G401.6 (cell line): ENCODE measurements around the gene ELK3.

ENCODE experiments used
- FAIRE-seq: peaks from 2 replicates; lab custom pipeline; 2012; peaks lifted over from hg19 to GRCh38; lab: Jason Lieb, UNC

Gene ELK3

DNA sequence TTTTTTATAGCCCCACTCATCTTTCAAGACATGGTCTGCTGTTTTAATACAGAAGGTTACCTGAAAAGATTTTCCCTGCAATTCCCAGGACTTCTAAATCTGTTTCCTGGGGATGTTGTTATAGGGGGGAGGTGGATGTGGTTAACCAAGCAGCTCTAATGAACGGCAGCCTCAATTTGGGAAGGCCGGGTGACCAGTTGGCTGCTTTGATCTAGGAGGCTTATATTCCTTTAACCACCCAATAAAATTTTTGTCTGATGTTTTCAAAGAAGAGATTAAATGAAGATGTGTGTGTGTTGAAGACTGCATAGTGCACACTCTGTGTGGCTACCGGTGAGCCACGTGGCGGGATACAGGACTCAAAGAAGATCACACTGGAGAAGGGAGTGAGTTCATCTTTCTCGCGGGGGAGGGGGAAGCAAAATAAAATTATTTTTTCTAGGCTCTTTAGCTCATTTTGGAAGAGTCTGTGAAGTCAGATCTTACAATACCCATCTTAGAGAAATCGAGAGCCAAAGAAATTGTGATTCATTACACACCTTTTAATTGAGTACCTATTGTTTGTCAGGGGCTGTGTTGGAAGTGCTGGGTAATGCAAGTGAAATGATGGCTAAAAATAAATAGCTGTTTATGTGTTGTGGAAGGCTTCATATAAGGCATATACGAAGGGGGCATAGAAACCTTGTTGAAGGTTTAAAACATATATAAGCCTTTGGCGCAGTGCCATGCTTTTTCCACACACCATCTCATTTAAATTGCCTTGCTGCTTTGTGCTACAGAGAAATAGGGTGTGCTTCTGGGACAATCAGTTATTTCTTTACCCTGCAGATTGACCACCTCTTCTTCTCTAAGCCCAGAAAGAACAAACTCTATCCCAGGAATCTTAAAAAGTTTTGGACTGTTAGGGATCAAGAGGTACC is 18.5 kb downstream of the ELK3 start:
- no peak for FAIRE-seq

DNA sequence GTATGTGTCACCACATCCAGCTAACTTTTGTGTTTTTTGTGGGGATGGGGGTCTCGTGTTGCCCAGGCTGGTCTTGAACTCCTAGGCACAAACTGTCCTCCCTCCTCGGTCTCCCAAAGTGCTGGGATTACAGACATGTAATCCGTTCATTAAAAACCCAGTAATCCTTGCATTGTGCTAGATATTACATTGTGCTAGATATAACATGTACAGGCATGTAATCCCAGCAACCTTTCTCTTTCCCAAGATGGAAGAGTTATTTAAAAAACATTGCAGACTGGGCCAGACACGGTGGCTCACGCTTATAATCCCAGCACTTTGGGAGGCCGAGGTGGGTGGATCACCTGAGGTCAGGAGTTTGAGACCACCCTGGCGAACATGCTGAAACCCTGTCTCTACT is 19.7 kb downstream of the ELK3 start:
- FAIRE-seq = no peak

DNA sequence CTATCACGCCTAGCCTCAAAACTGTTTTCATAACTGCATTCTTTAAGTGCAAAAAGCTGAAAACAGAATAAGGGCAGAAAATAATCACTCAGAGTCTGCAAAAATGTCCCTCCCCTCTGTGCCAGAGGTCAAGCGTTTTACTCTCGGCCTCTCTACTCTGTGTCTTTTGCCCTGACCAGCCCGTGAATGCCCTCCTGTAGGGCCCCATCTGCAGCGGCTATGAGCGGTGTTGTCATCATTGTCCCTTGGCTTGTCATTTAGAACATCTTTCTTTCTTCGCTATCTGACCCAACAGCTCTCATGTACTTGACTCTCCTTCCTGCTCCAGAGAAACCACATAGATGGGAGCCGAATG is 21.7 kb downstream of the ELK3 start:
- FAIRE-seq = no peak

DNA sequence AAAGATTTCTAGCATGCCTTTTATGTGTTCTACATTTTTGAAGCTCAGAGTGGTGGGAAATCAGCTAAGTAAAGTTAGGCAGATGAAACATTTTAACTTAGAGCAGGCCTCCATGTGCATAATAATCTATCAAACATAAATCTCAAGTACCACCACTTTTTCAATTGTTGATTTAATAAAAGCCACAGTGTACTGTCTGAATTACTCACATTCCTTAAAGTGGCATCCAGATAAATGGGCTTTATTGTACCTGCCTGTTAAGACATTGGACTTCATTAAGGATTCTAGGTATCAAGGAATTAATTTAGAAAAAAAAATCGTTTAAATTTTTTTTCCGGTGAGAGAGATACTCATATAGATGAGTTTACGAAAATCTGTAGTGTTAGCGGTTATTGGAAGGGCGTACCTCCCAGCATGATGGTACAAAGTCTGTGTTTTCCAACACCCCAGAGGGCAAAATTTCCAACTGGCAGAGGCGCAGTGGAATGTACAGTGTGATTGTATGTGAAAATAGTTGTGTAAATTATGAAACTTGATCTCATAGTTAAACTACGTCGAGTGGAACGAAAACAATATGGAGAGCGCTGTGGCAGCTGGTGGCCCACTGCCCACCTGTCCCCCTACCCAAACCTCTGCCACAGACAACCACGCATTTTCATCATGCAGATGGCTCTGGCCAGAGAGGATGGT is 25.0 kb downstream of the ELK3 start:
- no peak for FAIRE-seq

DNA sequence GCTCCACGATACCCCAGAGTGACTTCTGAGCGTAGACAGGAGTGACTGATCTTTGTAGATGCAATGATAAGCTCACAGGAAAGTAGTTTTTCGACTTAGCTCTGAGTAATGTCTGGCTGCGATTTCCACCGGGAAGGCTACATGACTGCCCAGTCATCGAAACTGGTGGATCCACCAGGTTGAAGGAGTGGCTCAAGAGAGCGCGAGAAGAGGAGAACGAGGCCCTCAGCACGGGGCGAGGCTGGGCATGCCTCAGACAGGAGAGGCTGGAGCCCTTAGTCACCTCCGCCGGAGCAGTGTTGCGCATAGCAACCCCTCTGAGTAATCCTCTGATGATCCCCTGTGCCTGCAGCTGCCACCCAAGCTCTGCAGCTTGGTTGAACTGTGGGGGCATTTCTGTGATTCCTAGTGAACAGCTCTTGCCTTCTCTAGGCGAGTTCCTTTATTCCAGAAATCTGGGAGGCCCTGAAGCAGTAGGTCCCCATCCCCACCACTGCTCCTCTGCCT is 25.6 kb downstream of the ELK3 start:
- no peak for FAIRE-seq

DNA sequence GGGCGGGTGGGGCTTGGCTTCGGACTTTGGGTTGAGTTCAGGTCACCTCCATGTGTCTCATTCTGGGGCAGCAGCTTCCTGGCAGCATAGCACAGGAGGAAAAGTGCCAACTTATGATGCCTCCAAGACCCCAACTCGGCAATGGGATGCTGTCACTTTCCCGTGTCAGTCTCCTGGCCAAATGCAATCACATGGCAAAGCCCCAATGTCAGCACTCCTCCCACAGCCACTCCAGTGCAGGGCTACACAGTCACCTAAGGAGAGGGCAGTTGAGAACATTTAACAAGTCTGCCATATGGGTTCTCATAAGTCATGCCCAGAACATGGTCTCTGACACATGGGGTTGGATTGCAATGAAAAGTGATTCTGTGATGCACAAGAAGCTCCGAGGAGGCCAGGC is 26.7 kb downstream of the ELK3 start:
- FAIRE-seq = no peak

DNA sequence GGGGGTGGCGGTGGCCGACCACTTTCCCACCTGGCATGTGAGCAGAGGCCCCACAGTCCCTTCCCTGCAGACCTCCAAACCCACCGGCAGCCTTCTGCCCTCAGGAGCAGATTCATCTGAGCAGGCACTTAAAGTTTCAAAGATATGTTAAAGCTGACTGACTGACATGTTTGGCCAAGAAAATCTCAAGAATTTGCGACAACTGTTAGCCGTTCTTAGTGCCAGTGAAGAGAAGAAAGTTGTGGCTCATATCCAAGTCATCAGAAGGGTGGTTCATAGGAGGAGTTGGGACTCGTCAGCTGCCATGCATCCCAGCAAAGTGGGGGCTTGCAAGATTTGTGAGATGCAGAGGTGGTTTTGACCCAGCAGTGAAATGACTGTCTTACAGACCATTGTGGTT is 27.2 kb downstream of the ELK3 start:
- FAIRE-seq = no peak

DNA sequence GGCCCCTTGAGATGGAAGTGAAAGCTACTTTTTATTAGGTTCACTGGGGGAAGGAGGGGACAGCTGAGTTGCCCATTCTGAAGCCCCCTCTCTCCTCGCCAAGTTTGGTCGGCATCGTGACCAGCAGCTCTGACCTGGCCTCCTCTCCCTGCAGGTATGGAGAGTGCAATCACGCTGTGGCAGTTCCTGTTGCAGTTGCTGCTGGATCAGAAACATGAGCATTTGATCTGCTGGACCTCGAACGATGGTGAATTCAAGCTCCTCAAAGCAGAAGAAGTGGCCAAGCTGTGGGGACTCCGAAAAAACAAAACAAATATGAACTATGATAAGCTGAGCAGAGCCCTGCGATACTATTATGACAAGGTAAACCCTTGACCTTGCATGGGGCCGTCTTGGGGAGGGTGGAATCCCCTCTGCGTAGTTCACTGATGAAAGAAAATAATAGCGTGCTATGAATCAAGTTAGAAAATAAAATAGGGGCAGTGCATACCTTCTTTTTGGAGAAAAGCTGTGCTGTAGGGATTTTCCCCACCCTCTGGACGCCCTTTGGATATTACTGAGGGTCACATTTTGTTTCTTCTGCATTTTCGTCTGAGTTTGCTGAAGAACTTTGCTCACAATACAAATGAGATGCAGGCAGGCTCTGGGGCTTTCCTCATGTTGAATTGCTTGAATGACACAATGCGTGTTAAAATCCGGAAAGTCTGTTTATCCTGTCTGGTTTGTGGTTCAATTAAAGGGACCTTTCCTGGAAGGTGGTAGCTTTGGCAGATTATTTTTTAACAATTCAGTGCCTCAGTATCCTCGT is 29.4 kb downstream of the ELK3 start:
- no peak for FAIRE-seq

DNA sequence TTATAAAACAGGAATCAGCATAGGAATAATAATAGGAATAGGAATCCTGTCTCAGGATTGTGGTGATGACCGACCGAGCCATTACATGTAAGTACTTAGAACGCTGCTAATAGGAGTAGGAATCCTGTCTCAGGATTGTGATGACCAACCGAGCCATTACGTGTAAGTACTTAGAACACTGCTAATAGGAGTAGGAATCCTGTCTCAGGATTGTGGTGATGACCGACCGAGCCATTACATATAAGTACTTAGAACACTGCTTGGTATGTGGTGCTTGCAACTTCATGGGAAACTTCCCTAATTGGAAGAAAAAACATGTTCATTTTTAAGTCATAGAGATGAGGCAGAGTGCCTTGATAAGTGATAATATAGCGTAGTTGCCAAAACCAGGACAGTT is 30.0 kb downstream of the ELK3 start:
- FAIRE-seq = no peak

DNA sequence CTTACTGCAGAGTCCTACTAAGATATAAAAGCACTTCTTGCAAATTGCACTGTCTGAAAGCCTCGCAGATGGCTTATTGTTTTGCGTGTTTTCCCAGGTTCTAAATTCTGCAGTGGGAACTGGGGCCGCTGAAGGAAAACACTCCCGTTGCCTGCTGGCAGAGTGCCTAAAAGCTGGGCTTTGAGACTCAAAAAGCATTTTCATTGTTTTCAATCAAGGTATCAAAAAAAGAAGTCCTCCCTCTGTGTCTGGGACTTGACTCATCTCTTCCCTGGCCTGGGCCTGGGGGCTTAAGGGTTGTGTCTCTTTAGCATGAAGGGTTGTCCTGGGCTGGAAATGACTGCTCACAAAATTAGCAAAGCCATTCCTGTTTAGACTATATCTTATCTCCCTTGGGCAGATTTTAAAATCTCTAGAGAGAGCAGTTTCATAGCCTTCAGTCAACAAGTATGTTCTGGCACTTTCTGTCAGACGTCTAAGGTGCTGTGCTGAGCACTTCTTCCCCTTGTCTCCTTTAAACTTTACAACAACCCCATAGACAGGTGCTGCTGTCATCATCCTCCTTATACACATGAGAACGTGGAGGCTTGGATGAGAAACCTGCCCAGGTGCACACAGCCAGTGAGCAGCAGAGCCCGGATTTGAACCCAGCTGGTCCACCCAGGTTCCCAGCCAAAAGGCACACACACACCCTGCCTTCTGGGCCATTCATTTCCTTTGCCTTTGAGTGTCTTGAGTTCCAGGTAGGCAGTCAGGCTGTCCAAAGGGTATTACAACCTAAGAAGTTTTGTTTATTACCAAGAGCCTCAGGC is 31.1 kb downstream of the ELK3 start:
- no peak for FAIRE-seq

DNA sequence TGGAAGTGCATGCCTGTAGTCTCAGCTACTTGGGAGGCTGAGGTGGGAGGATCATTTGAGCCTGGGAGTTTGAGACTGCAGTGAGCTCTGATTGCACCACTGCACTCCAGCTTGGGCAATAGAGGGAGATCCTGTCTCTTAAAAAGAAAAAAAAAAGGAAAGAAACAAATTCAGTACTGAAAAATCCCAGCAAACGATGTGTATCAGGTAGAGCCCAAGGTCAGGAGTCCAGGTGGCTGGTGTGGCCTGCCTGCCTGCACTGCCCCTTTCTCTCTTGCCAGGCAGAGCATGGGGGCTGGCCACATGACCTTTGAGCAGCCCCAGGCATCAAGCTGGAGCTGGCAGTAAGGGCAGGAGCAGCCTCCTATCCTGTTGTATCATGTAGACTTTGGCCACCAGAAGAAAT is 31.8 kb downstream of the ELK3 start:
- no peak for FAIRE-seq

DNA sequence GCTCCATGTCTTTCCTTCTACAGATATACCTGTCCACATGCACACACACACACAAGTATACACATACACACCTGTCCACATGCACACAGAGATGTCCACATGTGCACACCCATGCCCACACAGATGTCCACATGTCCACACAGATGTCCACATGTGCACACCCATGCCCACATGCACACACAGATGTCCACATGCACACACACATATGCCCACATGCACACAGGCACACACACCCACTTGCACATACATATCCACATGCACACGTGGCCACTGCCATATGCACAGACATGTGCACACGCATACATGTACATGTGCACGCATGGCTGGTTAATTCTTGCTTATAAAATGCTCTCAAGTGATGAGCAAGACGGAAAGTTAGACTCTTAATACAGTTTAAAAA is 32.2 kb downstream of the ELK3 start:
- no peak for FAIRE-seq

DNA sequence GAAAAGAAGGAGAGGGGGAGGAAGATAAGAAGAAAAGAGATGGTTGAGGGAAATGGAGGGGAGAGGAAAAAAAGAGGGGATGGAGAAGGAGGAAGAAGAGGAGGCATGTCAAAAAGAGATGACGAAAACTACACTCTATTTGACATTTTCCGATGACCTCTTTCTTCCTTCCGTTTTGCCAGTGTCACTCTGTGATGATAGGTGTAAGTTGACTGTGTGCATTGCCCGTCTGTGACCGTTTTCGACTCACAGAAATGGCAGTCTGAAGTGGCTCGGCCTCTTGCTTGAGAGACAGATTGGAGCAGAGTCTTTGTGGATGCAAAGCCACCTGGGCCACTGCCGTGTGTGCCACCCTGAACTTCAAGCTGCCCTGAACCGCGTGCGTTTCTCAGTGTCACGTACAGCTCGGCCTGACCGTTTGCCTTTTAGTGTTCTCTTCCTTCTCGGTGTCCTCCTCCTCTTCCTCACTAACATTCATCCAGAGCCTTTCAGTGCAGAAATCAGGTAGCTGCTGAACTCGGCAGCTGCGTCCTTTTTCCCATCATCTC is 32.7 kb downstream of the ELK3 start:
- no peak for FAIRE-seq

DNA sequence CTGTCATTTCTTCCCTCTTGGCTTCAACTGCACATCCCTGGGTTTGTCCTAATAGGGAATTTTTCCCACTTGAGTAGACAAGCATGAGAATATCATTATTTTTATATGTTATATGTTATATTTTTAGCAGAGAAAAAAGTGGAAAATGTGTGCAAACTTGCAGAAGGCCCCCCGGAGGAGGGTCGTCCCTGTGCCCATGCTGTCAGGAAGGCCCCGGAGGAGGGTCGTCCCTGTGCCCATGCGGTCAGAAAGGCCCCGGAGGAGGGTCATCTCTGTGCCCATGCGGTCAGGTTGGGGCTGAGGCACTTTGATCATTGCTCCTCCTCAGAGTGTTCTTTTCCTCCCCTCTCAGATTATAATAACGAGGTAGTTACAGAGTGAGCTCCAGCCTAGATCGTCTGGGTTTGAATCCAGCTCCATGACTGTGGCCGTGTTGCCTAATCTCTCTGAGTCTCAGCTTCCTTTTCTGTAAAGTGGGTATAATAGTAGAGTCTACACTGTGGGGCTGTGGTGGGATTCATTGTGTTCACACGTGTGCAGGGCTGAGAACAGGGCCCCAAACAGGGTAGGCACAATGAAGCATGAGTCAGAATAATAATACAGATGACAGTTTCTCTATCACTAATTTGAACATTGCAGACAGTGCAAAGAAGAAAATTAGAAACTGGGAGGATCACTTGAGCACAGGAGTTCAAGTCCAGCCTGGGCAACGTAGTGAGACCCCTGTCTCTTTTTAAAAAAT is 33.4 kb downstream of the ELK3 start:
- FAIRE-seq = no peak

DNA sequence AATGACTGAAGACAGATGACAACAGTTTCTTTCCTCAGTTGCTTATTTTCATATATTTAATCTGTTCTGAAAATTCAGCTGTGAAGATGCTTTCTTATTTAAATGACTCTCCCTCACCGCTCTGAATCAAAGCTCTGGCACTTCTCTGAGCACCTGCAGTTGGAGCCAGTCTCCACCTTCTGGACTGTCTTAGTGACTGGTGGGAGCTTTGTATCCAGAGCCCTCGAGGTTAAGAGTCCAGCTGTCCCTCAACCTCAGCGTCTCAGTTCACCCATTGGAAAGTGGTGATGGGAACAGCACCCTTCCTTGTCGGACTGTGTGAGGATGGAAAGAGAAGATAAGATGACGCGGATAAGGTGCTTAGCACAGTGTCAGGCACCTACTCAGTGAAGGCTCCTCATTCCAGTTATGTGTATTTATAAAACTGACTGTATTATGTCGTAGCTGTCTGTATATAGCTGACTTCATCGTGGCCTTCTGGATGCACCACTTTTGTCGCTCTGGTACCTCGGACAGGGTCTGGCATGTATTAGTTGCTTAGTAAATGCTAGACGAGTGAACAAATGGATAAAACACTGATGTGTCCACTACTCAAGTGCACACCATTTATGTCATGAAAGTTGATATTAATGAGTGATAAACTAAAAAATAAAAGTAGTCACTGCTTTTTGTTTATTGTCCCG is 34.5 kb downstream of the ELK3 start:
- no peak for FAIRE-seq

DNA sequence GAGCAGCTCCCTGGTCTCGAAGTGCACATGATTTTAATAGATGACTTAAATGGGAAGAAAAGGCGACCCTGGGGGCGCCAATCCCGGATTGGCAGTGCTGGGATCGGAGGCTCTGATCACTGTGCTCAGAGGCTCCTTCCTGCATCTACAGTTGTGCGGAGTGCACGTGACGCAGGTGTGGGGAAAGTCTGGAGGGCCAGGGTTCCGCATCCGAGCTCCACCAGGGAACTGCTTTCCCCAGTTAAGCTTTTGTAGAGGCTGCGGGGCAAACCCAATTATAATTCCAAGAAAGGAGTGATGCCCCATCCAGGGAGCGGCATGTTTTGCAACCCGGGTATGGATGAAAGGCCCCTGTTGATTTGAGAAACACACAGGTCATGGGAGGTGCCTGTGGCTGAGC is 36.5 kb downstream of the ELK3 start:
- FAIRE-seq = no peak

DNA sequence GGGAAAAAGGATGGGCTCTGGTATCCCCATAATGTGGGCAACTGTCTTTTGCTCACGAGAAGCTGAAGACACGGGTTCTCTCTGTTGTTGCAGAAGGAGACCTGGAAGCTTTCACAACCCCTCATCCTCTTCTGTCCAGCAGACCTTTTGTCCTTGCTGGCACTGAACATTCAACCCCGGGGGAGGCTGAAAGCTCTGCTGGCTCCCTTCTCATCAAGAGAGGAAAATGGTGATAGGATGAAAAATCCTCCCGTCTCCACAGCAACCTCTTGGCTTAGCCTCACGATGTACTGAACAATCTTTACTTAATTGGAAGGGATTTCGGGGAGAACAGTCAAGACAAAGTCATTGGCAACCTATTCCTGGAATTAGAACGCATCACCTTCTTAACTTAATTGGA is 39.0 kb downstream of the ELK3 start:
- FAIRE-seq = no peak

DNA sequence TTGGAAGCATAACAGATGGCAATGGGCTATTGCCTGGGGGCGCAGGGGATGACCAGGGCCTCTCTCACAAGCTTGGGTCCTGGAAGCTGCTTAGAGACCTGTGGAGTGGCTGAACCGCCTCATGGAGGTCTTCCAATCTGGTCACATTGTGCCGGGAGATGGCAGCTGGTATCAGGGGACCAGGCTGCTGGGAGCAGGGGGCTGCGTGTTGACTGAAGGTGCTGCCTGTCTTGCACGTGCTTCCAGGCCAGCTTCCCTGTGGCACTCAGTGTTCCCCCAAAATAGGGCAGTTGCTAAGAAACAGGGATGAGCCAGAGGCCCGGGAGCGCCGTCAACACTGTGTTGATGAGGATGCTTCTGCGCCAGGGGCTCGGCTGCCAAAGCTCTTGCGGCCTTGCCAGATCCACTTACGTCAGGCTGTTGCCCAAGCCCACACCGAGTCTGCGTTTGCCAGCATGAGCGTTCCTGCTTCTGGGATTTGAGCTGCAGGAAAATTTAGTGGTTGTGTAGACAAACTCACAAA is 39.8 kb downstream of the ELK3 start:
- no peak for FAIRE-seq

DNA sequence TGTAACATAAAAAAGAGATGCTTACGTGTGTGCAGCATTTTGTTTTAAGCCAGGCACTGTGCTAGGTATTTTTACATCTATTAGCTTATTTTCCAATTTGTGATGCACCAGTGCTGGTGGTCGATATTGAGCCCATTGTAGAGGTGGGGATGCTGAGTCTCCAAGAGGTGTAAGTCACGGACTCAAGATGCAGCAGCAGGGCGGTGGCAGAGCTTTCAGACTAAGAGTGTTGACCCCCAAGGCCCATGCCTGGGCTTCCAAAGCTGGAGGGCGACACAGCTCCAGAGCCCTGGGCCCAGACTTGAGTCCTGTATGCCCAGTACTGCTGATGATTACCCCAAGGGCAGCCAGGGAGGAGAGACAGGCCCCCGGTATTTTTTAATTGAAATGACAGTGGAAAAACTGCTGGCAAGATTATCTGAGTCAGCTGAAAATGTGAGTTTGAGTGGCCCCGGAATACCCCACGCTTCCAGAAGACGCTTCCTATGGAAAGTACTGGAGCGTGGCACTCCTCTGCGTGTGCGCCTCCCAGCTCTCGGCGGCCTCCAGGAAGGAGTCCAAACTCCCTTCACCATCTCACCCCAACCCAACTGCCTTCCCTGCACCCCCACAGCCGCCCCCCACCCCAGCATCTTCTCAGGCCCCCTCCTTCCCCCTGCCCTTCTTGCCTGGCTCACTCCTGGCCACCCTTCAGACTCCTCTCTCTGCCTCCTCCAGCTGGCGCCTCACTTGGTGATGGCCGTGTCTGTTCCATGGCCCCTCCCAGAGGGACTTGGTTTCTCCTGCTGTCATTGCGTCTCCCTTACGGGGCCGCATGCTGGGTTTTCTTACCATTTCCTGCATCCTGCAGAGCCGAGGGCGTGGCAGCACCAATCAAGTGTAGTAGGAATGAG is 40.7 kb downstream of the ELK3 start:
- FAIRE-seq = no peak
